ENCODE data around the gene IL26.

Gene IL26

DNA sequence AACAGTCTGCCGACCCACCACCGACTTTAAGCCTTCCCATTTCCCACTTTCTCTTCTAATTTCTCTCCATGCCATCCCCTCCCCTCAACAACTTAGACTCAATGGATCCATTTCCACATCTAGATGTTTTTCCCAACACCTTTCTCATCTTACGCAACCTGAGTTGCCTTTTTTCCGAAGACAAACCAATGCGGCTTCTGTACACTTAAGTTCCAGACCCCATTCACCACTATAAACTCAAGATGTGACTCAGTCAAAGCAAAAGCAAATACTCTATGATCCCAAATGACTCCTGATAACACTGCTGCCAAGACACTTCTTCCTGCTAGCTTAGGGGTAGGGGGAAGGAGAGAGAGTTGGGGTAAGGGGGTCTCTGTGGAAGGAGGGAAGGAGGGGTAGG is 26.5 kb upstream of the IL26 start:
- no peak overlapping the region for H3K9ac ChIP-seq (ENCODE audit: low read depth, low read length)
- H3K4me1 ChIP-seq (ENCODE audit: insufficient read depth, low read length), result no peaks in the 10 kb centered on the region
- H3K36me3 ChIP-seq (ENCODE audit: insufficient read depth, low read length), result no peaks in the 10 kb centered on the region
- peaks cover 6% of the 10 kb centered on the region; the same call in 1 of the 2 replicates for H3K9me3 ChIP-seq (ENCODE audit: control insufficient read depth, insufficient read depth, low read length)

DNA sequence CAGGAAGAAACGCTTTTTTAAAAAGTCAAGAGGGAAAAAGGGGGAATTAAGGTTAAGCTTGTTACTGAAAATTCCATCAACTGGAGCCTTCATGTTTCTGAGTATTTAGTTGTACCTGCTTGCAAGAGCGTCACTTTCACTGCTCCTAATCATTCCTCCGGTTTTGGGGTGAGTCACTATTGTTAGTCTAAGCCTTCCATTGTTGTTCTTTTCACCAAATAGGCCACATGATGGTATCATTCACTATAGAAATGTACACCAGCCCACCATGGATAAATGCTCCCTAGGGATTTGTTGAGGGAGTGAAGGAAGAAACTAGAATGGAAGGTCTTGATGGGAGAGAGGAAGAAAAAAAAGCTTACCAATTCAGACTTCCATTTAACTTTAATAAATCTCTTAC is 24.8 kb upstream of the IL26 start:
- Histone ChIP-seq H3K9ac (ENCODE audit: low read depth, low read length) (no peak overlapping the region), H3K9me3 (ENCODE audit: control insufficient read depth, insufficient read depth, low read length) (peaks cover 10% of the 10 kb centered on the region; the same call in 1 of the 2 replicates), H3K4me1 (ENCODE audit: insufficient read depth, low read length) (no peaks in the 10 kb centered on the region), H3K36me3 (ENCODE audit: insufficient read depth, low read length) (no peaks in the 10 kb centered on the region)

DNA sequence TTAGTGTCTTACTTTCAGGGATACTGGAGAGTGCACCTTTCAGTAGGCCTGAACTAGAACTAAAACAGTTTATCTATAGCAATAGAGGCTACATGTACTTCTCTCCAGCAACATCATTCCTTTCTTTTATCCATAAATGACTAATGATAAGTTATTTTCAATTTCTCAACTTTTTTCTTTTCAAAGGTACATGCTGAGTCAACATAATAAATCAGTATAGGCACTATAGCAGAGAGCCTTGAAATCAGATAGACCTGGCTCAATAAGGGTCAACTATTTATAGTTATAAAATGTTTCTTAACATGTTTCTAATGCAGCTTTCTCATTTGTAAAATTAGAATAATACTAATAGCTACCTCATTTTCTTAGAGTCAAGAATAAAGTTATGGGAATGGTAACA is 22.2 kb upstream of the IL26 start:
- H3K9me3 ChIP-seq (ENCODE audit: control insufficient read depth, insufficient read depth, low read length), result peaks cover 10% of the 10 kb centered on the region; the same call in 1 of the 2 replicates
- H3K4me1 ChIP-seq (ENCODE audit: insufficient read depth, low read length), result no peaks in the 10 kb centered on the region
- no peak overlapping the region for H3K9ac ChIP-seq (ENCODE audit: low read depth, low read length)
- H3K36me3 ChIP-seq (ENCODE audit: insufficient read depth, low read length), result no peaks in the 10 kb centered on the region

DNA sequence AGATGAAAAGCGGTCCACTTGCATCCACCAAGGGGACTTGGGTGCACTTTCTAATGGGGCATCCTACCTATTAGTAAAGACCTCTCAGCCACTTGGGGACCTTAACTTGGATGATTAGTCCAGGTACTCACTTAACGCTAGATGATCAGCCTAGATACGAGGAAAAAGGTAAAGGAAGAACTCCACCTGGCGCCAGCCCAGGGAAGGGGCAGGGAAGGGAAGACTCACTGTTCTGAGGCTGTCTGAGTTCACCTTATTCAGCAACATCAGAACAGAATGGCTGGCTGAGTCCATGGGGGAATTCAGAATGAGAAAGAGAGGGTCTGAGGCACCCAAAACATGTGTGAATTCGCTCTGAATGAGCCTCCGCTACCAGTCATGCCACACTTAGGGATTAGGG is 20.7 kb upstream of the IL26 start:
- Histone ChIP-seq H3K9ac (ENCODE audit: low read depth, low read length) (no peak overlapping the region), H3K36me3 (ENCODE audit: insufficient read depth, low read length) (no peaks in the 10 kb centered on the region), H3K4me1 (ENCODE audit: insufficient read depth, low read length) (no peaks in the 10 kb centered on the region), H3K9me3 (ENCODE audit: control insufficient read depth, insufficient read depth, low read length) (peaks cover 10% of the 10 kb centered on the region; the same call in 1 of the 2 replicates)

- H3K4me1 ChIP-seq (ENCODE audit: insufficient read depth, low read length), result no peaks in the 10 kb centered on the region
- no peaks in the 10 kb centered on the region for H3K36me3 ChIP-seq (ENCODE audit: insufficient read depth, low read length)
- peaks cover 10% of the 10 kb centered on the region; the same call in 1 of the 2 replicates for H3K9me3 ChIP-seq (ENCODE audit: control insufficient read depth, insufficient read depth, low read length)
- H3K9ac ChIP-seq (ENCODE audit: low read depth, low read length), result no peak overlapping the region
Observed at GRCh38 chr12:68245180-68246021, 19.8 kb upstream of the IL26 start.

DNA sequence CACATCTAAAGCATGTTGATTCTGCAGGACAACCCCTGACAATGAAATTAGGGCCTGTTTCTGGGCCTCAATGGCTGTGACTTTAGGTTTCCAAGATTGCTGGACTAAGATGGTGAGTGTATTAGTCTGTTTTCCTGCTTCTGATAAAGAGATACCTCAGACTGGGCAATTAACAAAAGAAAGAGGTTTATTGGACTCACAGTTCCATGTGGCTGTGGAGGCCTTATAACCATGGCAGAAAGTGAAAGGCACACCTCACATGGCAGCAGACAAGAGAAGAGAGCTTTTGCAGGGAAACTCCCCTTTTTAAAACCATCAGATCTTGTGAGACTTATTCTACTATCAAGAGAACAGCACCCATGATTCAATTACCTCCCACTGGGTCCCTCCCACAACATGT is 17.2 kb upstream of the IL26 start:
- Histone ChIP-seq H3K9me3 (ENCODE audit: control insufficient read depth, insufficient read depth, low read length) (peaks cover 10% of the 10 kb centered on the region; the same call in 1 of the 2 replicates), H3K36me3 (ENCODE audit: insufficient read depth, low read length) (no peaks in the 10 kb centered on the region), H3K9ac (ENCODE audit: low read depth, low read length) (no peak overlapping the region), H3K4me1 (ENCODE audit: insufficient read depth, low read length) (no peaks in the 10 kb centered on the region)

GRCh38 chr12:68240975-68241374 is 15.4 kb upstream of the IL26 start:
- Histone ChIP-seq H3K36me3 (ENCODE audit: insufficient read depth, low read length) (no peaks in the 10 kb centered on the region), H3K4me1 (ENCODE audit: insufficient read depth, low read length) (no peaks in the 10 kb centered on the region), H3K9ac (ENCODE audit: low read depth, low read length) (no peak overlapping the region), H3K9me3 (ENCODE audit: control insufficient read depth, insufficient read depth, low read length) (no peaks in the 10 kb centered on the region)

GRCh38 chr12:68240079-68240478 is 14.5 kb upstream of the IL26 start:
- Histone ChIP-seq H3K4me1 (ENCODE audit: insufficient read depth, low read length) (no peaks in the 10 kb centered on the region), H3K36me3 (ENCODE audit: insufficient read depth, low read length) (no peaks in the 10 kb centered on the region), H3K9ac (ENCODE audit: low read depth, low read length) (no peak overlapping the region), H3K9me3 (ENCODE audit: control insufficient read depth, insufficient read depth, low read length) (no peaks in the 10 kb centered on the region)

- Histone ChIP-seq H3K4me1 (ENCODE audit: insufficient read depth, low read length) (no peaks in the 10 kb centered on the region), H3K9me3 (ENCODE audit: control insufficient read depth, insufficient read depth, low read length) (no peaks in the 10 kb centered on the region), H3K9ac (ENCODE audit: low read depth, low read length) (no peak overlapping the region), H3K36me3 (ENCODE audit: insufficient read depth, low read length) (no peaks in the 10 kb centered on the region)
Observed at GRCh38 chr12:68239309-68239982, 13.8 kb upstream of the IL26 start.

DNA sequence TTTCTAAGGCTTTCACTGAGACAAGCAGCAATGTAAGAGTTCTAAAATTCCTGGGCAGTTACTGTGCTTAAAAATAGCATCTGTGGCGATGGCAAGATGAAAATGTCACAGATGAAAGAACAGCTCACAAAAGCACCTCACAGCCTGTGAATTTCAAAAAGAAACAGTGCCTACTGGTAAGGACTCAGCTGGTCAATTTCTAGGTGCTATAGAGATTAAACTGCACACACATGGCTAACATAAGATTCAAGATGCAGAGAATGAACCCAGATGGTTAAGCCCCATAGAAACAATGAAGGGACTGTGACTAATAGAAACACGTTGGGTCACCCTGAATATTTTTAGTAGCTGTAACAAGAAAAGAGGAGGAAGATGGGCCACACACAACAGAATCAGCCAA is 12.0 kb upstream of the IL26 start:
- no peaks in the 10 kb centered on the region for H3K36me3 ChIP-seq (ENCODE audit: insufficient read depth, low read length)
- no peaks in the 10 kb centered on the region for H3K4me1 ChIP-seq (ENCODE audit: insufficient read depth, low read length)
- no peak overlapping the region for H3K9ac ChIP-seq (ENCODE audit: low read depth, low read length)
- no peaks in the 10 kb centered on the region for H3K9me3 ChIP-seq (ENCODE audit: control insufficient read depth, insufficient read depth, low read length)

DNA sequence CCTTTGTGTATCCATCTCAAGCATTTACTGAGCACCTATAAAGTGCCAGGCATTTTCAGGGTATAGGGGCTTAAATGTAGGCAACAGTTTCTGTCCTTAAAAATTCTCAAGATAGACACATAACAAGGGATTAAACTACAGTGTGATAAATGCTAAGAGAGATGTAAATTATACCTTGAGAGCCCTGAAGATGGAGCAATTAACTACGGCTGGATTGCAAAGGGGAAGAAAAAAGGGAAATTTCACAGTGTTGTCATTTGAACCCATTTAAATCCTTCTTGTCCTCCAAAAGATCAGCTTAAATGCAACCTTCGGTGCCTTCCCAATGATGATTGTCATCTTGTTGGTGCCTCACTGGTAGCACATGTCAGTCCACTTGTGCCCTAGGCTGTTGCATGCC is 11.5 kb upstream of the IL26 start:
- H3K36me3 ChIP-seq (ENCODE audit: insufficient read depth, low read length), result no peaks in the 10 kb centered on the region
- no peak overlapping the region for H3K9ac ChIP-seq (ENCODE audit: low read depth, low read length)
- H3K4me1 ChIP-seq (ENCODE audit: insufficient read depth, low read length), result no peaks in the 10 kb centered on the region
- no peaks in the 10 kb centered on the region for H3K9me3 ChIP-seq (ENCODE audit: control insufficient read depth, insufficient read depth, low read length)

DNA sequence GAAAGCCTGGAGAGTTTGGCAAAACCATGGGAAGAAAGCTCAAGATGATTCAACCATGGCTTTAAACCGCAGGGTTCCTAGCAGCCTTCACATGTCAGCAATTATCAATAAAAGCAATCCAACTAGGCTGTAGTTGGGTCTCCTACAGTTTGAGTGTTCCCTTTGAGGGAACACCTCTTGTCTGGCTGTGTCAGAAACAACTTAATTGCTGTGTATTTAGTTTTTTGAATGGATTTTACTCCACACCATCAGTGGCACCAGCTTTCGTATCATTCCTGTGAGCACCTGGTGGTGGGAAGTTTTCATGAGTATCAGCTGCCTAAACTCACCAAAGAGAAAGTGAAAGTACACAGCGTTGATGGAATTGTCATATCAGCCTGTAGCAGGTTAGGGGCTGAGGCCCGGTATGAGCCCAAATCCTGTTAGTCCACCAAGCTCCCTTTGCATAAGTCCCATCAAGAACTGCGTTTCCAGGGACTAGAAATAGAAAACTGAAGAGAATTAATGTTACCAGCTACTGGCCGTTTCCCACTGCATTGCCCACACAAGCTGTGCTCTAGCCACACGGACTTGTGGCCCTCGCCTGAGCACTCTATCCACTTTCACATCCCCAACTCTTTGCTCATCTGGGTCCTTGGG is 10.9 kb upstream of the IL26 start:
- no peaks in the 10 kb centered on the region for H3K4me1 ChIP-seq (ENCODE audit: insufficient read depth, low read length)
- H3K9ac ChIP-seq (ENCODE audit: low read depth, low read length), result no peak overlapping the region
- no peaks in the 10 kb centered on the region for H3K9me3 ChIP-seq (ENCODE audit: control insufficient read depth, insufficient read depth, low read length)
- no peaks in the 10 kb centered on the region for H3K36me3 ChIP-seq (ENCODE audit: insufficient read depth, low read length)

DNA sequence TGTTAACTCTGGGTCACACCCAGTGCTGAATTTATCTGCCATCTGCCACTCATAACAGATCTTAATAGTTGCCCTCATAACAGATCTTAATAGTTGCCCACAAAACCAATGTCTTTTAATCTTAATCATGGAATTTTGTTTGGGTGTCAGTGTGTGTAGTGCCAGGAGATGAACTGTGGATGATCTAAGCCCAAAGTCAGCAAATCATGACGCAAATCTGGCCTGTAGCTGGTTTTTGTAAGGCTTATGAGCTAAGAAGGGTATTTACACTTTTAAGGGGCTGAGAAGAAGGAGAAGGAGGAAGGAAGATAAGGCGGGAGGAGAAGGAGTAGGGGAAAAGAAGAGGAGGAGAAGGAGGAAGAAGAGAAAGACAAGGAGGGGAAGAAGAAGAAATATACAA is 10.0 kb upstream of the IL26 start:
- Histone ChIP-seq H3K36me3 (ENCODE audit: insufficient read depth, low read length) (no peaks in the 10 kb centered on the region), H3K9me3 (ENCODE audit: control insufficient read depth, insufficient read depth, low read length) (no peaks in the 10 kb centered on the region), H3K4me1 (ENCODE audit: insufficient read depth, low read length) (no peaks in the 10 kb centered on the region), H3K9ac (ENCODE audit: low read depth, low read length) (no peak overlapping the region)

GRCh38 chr12:68234140-68234539 is 8.5 kb upstream of the IL26 start:
- Histone ChIP-seq H3K4me1 (ENCODE audit: insufficient read depth, low read length) (no peaks in the 10 kb centered on the region), H3K9me3 (ENCODE audit: control insufficient read depth, insufficient read depth, low read length) (no peaks in the 10 kb centered on the region), H3K9ac (ENCODE audit: low read depth, low read length) (no peak overlapping the region), H3K36me3 (ENCODE audit: insufficient read depth, low read length) (no peaks in the 10 kb centered on the region)

DNA sequence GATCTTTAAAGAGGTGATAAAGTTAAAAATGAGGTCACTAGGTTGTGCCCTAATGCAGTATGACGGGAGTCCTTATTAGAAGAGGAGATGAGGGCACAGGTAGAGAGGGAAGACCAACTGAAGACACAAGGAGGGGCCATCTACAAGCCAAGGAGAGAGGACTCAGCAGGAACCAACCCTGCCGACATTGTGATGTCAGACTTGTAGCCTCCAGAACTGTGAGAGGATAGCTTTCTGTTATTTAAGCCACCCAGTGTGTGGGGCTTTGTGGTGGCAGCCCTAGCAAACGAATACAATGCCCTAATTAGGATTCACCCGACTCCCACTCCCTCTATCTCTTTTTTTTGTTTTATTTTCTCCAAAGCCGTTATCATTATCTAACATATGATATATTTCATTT is 7.9 kb upstream of the IL26 start:
- Histone ChIP-seq H3K4me1 (ENCODE audit: insufficient read depth, low read length) (no peaks in the 10 kb centered on the region), H3K9me3 (ENCODE audit: control insufficient read depth, insufficient read depth, low read length) (no peaks in the 10 kb centered on the region), H3K9ac (ENCODE audit: low read depth, low read length) (no peak overlapping the region), H3K36me3 (ENCODE audit: insufficient read depth, low read length) (no peaks in the 10 kb centered on the region)
